A673 (cell line): Measurements from ENCODE around the gene LRRC32.

Source experiments
- CTCF ChIP-seq: fragments of 300-800, 200-600 bp; sonication (generic); conservative IDR thresholded peaks from 2 replicates; pipeline ENCODE4 v1.5.1; 2017; ENCODE audit warnings: low read depth, mild to moderate bottlenecking, antibody characterized with exemption, low read length, moderate library complexity, mixed read lengths
- EZH2 ChIP-seq: fragments of 200-600 bp; sonication (generic); IDR thresholded peaks from 2 replicates; pipeline ENCODE4 v1.6.1; 2017; ENCODE audit warnings: borderline replicate concordance, low read depth, mild to moderate bottlenecking, mixed read lengths, antibody characterized with exemption, low read length; ENCODE audit not compliant: poor library complexity, severe bottlenecking

GRCh38 chr11:76708972-76709660, 38.6 kb upstream of the LRRC32 start:
- no peak for TF ChIP-seq CTCF
- no peak for TF ChIP-seq EZH2
